Measurements from ENCODE around the gene ELF4. TPM values are rescaled to one million over a fixed set of nuclear protein-coding genes. Genes with fewer than 3 reads are reported as not detected.

Gene ELF4
- total and polyA plus RNA-seq, 10 of the 15 experiments (the other 5 are each of a cell fraction or from before 2014, with no cell fraction given): 4.0 to 36.7 (median 22.6) TPM

DNA sequence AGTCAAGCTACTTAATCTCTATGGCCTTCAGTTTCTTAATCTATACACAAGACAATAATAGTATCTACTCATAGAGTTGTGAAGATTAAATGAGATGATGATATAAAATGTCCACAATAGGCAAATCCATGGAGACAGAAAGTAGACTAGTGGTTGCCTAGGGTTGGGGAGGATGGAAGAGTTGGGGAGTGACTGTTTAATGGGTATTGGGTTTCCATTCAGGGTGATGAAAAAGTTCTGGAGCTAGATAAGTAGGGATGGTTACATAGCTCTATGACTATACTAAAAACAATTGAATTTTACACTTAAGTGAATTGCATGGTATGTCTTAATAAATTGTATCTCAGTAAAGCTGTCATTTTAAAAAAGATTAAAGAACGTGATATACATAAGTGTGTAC is 92.2 kb downstream of the ELF4 start (continued):
- TF ChIP-seq, protein P1, sequence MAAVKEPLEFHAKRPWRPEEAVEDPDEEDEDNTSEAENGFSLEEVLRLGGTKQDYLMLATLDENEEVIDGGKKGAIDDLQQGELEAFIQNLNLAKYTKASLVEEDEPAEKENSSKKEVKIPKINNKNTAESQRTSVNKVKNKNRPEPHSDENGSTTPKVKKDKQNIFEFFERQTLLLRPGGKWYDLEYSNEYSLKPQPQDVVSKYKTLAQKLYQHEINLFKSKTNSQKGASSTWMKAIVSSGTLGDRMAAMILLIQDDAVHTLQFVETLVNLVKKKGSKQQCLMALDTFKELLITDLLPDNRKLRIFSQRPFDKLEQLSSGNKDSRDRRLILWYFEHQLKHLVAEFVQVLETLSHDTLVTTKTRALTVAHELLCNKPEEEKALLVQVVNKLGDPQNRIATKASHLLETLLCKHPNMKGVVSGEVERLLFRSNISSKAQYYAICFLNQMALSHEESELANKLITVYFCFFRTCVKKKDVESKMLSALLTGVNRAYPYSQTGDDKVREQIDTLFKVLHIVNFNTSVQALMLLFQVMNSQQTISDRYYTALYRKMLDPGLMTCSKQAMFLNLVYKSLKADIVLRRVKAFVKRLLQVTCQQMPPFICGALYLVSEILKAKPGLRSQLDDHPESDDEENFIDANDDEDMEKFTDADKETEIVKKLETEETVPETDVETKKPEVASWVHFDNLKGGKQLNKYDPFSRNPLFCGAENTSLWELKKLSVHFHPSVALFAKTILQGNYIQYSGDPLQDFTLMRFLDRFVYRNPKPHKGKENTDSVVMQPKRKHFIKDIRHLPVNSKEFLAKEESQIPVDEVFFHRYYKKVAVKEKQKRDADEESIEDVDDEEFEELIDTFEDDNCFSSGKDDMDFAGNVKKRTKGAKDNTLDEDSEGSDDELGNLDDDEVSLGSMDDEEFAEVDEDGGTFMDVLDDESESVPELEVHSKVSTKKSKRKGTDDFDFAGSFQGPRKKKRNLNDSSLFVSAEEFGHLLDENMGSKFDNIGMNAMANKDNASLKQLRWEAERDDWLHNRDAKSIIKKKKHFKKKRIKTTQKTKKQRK (IDR thresholded peaks at IDR 0.05; ENCODE audit: low read depth, low read length): no peak
- TF ChIP-seq MTA3 (IDR thresholded peaks at IDR 0.05; ENCODE audit: borderline replicate concordance, low read length) (no peak), KAT2A (conservative IDR thresholded peaks at IDR 0.05; ENCODE audit: control insufficient read depth, low read depth, low read length) (no peak), ESRRA (IDR thresholded peaks at IDR 0.05; ENCODE audit: low read length) (no peak)

DNA sequence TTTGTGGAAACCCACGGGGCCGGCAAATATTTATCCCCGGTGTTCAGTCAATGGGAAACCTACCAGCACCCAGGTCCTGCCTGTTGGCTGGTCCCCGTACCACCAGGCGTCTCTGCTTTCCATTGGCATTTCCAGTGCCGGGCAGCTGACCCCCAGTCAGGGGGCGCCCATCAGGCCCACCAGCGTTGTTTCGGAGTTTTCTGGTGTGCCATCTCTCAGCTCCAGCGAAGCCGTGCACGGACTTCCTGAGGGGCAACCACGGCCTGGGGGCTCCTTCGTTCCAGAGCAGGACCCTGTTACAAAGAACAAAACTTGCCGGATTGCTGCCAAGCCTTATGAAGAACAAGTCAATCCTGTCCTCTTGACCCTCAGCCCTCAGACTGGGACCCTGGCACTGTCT is 95.1 kb downstream of the ELF4 start:
- Histone ChIP-seq H3K9me3 (replicated peaks; ENCODE audit: control insufficient read depth, insufficient read depth, low read length) (no peaks in the 10 kb centered on the region), H3K27me3 (replicated peaks in 1 of 2; ENCODE audit: control insufficient read depth in 2 of 2, insufficient read depth in 2 of 2, low read length in 1 of 2) (no peaks in the 10 kb centered on the region; a peak in 2 of 4 replicates), H3K27ac (ENCODE audit: control insufficient read depth, insufficient read depth) (no peak overlapping the region), H3K79me2 (ENCODE audit: control insufficient read depth, insufficient read depth, low read length) (no peaks in the 10 kb centered on the region), H3K4me1 (ENCODE audit: control insufficient read depth, insufficient read depth, low read length) (no peaks in the 10 kb centered on the region), H3K9ac (ENCODE audit: control insufficient read depth, insufficient read depth, low read length) (no peak overlapping the region), H4K20me1 (ENCODE audit: control insufficient read depth, insufficient read depth) (no peaks in the 10 kb centered on the region), H3K4me2 (ENCODE audit: control insufficient read depth, insufficient read depth) (no peak overlapping the region), H2AFZ (ENCODE audit: control insufficient read depth, low read depth, low read length) (no peak overlapping the region), H3K4me3 (no peak overlapping the region), H3K36me3 (ENCODE audit: control insufficient read depth in 2 of 2, insufficient read depth in 2 of 2, low read length in 1 of 2) (no peaks in the 10 kb centered on the region; a peak in 2 of 4 replicates)
- ATAC-seq (no peak), DNase-seq (ENCODE audit: low read depth, low spot score) (no peak), FAIRE-seq (no peak)
- ChIA-PET RAD21 (ENCODE audit: unreplicated experiment) (no interaction called here), SMC1A (ENCODE audit: uncharacterized antibody, unreplicated experiment) (no interaction called here), CTCF (no interaction called here), POLR2A (no interaction called here)
- 66% methylated on average over 15 of the region's 15 CpGs for WGBS (ENCODE audit: insufficient coverage, insufficient replicate concordance, low lambda C conversion rate, missing lambda C conversion rate)
- TF ChIP-seq POLR2AphosphoS5 (IDR thresholded peaks at IDR 0.05; ENCODE audit: low read length) (no peak), CHD1 (IDR thresholded peaks at IDR 0.05; ENCODE audit: low read depth, low read length) (no peak), RB1 (IDR thresholded peaks at IDR 0.05; ENCODE audit: borderline replicate concordance) (no peak), CHD2 (IDR thresholded peaks at IDR 0.05; ENCODE audit: borderline replicate concordance, low read depth, low read length) (no peak), GABPA (IDR thresholded peaks at IDR 0.05; ENCODE audit: low read depth) (no peak), HDGF (IDR thresholded peaks at IDR 0.05) (no peak), SIN3A (IDR thresholded peaks at IDR 0.05; ENCODE audit: low read depth, low read length) (no peak), EZH2 (IDR thresholded peaks at IDR 0.05; ENCODE audit: borderline replicate concordance, control insufficient read depth, low read depth, low read length) (no peak), PAX5 (IDR thresholded peaks at IDR 0.05; ENCODE audit: borderline replicate concordance, low read depth, low read length) (no peak)
- TF ChIP-seq, protein P2, sequence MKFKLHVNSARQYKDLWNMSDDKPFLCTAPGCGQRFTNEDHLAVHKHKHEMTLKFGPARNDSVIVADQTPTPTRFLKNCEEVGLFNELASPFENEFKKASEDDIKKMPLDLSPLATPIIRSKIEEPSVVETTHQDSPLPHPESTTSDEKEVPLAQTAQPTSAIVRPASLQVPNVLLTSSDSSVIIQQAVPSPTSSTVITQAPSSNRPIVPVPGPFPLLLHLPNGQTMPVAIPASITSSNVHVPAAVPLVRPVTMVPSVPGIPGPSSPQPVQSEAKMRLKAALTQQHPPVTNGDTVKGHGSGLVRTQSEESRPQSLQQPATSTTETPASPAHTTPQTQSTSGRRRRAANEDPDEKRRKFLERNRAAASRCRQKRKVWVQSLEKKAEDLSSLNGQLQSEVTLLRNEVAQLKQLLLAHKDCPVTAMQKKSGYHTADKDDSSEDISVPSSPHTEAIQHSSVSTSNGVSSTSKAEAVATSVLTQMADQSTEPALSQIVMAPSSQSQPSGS (IDR thresholded peaks at IDR 0.05; ENCODE audit: low read length): no peak
- BruUV-seq (replicated peaks): no TSS peak
- intact Hi-C loops (cut with micrococcal nuclease; ENCODE audit: unreplicated experiment): no loop called here
- in situ Hi-C loops (cut with MboI): no loop called here

Measured in GM12878 (cell line).